Upper lobe of left lung (tissue), 4 donors: ENCODE measurements around the gene CST7.

Source experiments
- POLR2A ChIP-seq, 4 donors: fragments of 450-650 bp; IDR thresholded peaks; one replicate each; pipeline ENCODE4 v1.5.1; 2016 to 2017; ENCODE audit warnings: antibody characterized with exemption in 4 of 4, mild to moderate bottlenecking in 2 of 4
- TF ChIP-seq, protein P1 (sequence below), 6 experiments: fragments of 450-650 bp in 4 of 6; fragments of 200-600 bp in 2 of 6; sonication (generic) in 2 of 6; IDR thresholded peaks; one replicate each; pipeline ENCODE4 v1.5.1; 2016 to 2019; ENCODE audit warnings: antibody characterized with exemption in 6 of 6

- TF ChIP-seq POLR2A (IDR thresholded peaks at IDR 0.05): no peak
- TF ChIP-seq, protein P1, sequence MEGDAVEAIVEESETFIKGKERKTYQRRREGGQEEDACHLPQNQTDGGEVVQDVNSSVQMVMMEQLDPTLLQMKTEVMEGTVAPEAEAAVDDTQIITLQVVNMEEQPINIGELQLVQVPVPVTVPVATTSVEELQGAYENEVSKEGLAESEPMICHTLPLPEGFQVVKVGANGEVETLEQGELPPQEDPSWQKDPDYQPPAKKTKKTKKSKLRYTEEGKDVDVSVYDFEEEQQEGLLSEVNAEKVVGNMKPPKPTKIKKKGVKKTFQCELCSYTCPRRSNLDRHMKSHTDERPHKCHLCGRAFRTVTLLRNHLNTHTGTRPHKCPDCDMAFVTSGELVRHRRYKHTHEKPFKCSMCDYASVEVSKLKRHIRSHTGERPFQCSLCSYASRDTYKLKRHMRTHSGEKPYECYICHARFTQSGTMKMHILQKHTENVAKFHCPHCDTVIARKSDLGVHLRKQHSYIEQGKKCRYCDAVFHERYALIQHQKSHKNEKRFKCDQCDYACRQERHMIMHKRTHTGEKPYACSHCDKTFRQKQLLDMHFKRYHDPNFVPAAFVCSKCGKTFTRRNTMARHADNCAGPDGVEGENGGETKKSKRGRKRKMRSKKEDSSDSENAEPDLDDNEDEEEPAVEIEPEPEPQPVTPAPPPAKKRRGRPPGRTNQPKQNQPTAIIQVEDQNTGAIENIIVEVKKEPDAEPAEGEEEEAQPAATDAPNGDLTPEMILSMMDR (IDR thresholded peaks at IDR 0.05): no peak
Observed at GRCh38 chr20:24917056-24917455, 32.0 kb upstream of the CST7 start.
